Transverse colon (tissue), 4 donors: ENCODE results near the gene PEAK3. TPM values are rescaled to one million over a fixed set of nuclear protein-coding genes. Genes with fewer than 3 reads are reported as not detected.

Source experiments
- small RNA-seq, 4 donors: library from RNA; depleted of rRNA; stranded (forward); fragments of <200 nt; gene quantifications; one replicate each; pipeline ENCODE3, GENCODE V24; 2016
- total RNA-seq, 4 donors: library from RNA; depleted of rRNA; stranded (reverse); fragments of >200 nt; gene quantifications; one replicate each; pipeline ENCODE4 v1.1.0, GENCODE V29; 2016

PEAK3 gene
- total RNA-seq, 4 donors from 2014 or later, result 0.27 to 1.1 (median 1.1) TPM; not detected in 1

Small RNA genes lying within 50 kb of the gene (small RNA-seq; reads per million reads assigned to genes)
- gene MIR1227, result 0 to 1.4 (median 0.37) reads per million in 4 donors

Other genes with a start within 250 kb of the PEAK3 start
- gene MKNK2, start 230.9 kb downstream of the PEAK3 start, total RNA-seq, result 100 to 1,000 TPM; 189 to 279 (median 236) TPM
- gene MOB3A, start 185.8 kb downstream of the PEAK3 start, total RNA-seq, result 10 to 100 TPM; 18.7 to 74.2 (median 46.1) TPM
- gene IZUMO4, start 185.3 kb downstream of the PEAK3 start, total RNA-seq, result 1 to 10 TPM in 2 of 4 donors, not detected in 2; 2.3 to 5.4 TPM
- 100 to 1,000 TPM; 101 to 189 (median 152) TPM for gene AP3D1, start 130.6 kb downstream of the PEAK3 start, total RNA-seq
- 100 to 1,000 TPM in 1 of 4 donors, 10 to 100 TPM in 3; 27.3 to 122 (median 47.0) TPM for gene DOT1L, start 118.2 kb downstream of the PEAK3 start, total RNA-seq
- gene PLEKHJ1, start 45.8 kb downstream of the PEAK3 start, total RNA-seq, result 100 to 1,000 TPM; 184 to 332 (median 254) TPM
- 10 to 100 TPM; 35.8 to 54.6 (median 41.6) TPM for gene SF3A2, start 45.4 kb downstream of the PEAK3 start, total RNA-seq
- gene AMH, start 32.9 kb downstream of the PEAK3 start, total RNA-seq, result 1 to 10 TPM in 2 of 4 donors, not detected in 2; 1.1 to 3.5 TPM
- gene JSRP1, start 25.8 kb downstream of the PEAK3 start, total RNA-seq, result 1 to 10 TPM in 1 of 4 donors, not detected in 3; 5.6 TPM
- 1 to 10 TPM in 1 of 4 donors, under 1 TPM in 2, not detected in 1; 0.27 to 1.5 (median 0.64) TPM for gene LINGO3, start 26.0 kb upstream of the PEAK3 start, total RNA-seq
- gene LSM7, start 46.4 kb upstream of the PEAK3 start, total RNA-seq, result 100 to 1,000 TPM in 3 of 4 donors, 10 to 100 TPM in 1; 62.9 to 151 (median 132) TPM
- 100 to 1,000 TPM; 149 to 367 (median 242) TPM for gene SPPL2B, start 46.5 kb upstream of the PEAK3 start, total RNA-seq
- under 1 TPM in 1 of 4 donors, not detected in 3; 0.27 TPM for gene TMPRSS9, start 78.1 kb upstream of the PEAK3 start, total RNA-seq
- 10 to 100 TPM; 10.8 to 54.9 (median 30.8) TPM for gene TIMM13, start 145.4 kb upstream of the PEAK3 start, total RNA-seq
- gene LMNB2, start 174.8 kb upstream of the PEAK3 start, total RNA-seq, result 10 to 100 TPM; 10.8 to 23.9 (median 17.8) TPM
- 100 to 1,000 TPM in 3 of 4 donors, 10 to 100 TPM in 1; 59.0 to 280 (median 167) TPM for gene GADD45B, start 194.0 kb upstream of the PEAK3 start, total RNA-seq